Mesendoderm (in vitro differentiated cells): ENCODE results near the gene TIAM1.
A peak's percentile ranks its signal among the peaks of the same experiment; 100 is the strongest.

Source experiments
- DNase-seq: peaks from one replicate; pipeline ENCODE4 v3.0.0; 2013
- H2AK5ac ChIP-seq: 2 replicates; pipeline ENCODE4 v1.6.1; 2013; ENCODE audit warnings: low read length, inconsistent platforms
- H2BK120ac ChIP-seq: 2 replicates; pipeline ENCODE4 v1.6.1; 2013; ENCODE audit warnings: low read depth, mild to moderate bottlenecking, low read length, moderate library complexity, mixed read lengths
- H2BK15ac ChIP-seq: replicated peaks from 2 replicates; pipeline ENCODE4 v1.6.1; 2013; ENCODE audit warnings: low read depth, mild to moderate bottlenecking, moderate library complexity
- H2BK5ac ChIP-seq: 2 replicates; pipeline ENCODE4 v1.6.1; 2013; ENCODE audit warnings: low read length, inconsistent platforms
- H3K18ac ChIP-seq: 2 replicates; pipeline ENCODE4 v1.6.1; 2013; ENCODE audit warnings: mild to moderate bottlenecking, low read length, mixed read lengths
- H3K23ac ChIP-seq: one replicate; pipeline ENCODE4 v1.6.1; 2013; ENCODE audit warnings: low read length
- H3K27ac ChIP-seq: 2 replicates; pipeline ENCODE4 v1.5.1; 2013; ENCODE audit warnings: low read depth, mild to moderate bottlenecking, inconsistent platforms, low read length, moderate library complexity
- H3K27me3 ChIP-seq: 2 replicates; pipeline ENCODE4 v1.6.1; 2013; ENCODE audit warnings: low read length, control low read depth, mild to moderate bottlenecking, inconsistent platforms; ENCODE audit not compliant: insufficient read depth, poor library complexity
- H3K36me3 ChIP-seq: 2 replicates; pipeline ENCODE4 v1.6.1; 2013; ENCODE audit warnings: low read length, inconsistent platforms; ENCODE audit not compliant: control insufficient read depth, insufficient read depth
- H3K4ac ChIP-seq: one replicate; pipeline ENCODE4 v1.6.1; 2013; ENCODE audit warnings: low read depth, mild to moderate bottlenecking, low read length, moderate library complexity
- H3K4me1 ChIP-seq: 2 replicates; pipeline ENCODE4 v1.6.1; 2013; ENCODE audit warnings: low read depth, low read length, inconsistent platforms; ENCODE audit not compliant: control insufficient read depth
- H3K4me2 ChIP-seq: 2 replicates; pipeline ENCODE4 v1.6.1; 2013; ENCODE audit warnings: low read length
- H3K4me3 ChIP-seq: 2 replicates; pipeline ENCODE4 v1.5.1; 2013; ENCODE audit warnings: mild to moderate bottlenecking, low read length
- H3K56ac ChIP-seq: one replicate; pipeline ENCODE4 v1.6.1; 2013; ENCODE audit warnings: low read length
- H3K79me1 ChIP-seq: 2 replicates; pipeline ENCODE4 v1.6.1; 2013; ENCODE audit warnings: low read length, inconsistent platforms
- H3K79me2 ChIP-seq: 2 replicates; pipeline ENCODE4 v1.6.1; 2013; ENCODE audit warnings: mild to moderate bottlenecking, low read length; ENCODE audit not compliant: control insufficient read depth, insufficient read depth
- H3K9ac ChIP-seq: 2 replicates; pipeline ENCODE4 v1.6.1; 2013; ENCODE audit warnings: low read length, inconsistent platforms
- H4K5ac ChIP-seq: one replicate; pipeline ENCODE4 v1.6.1; 2013; ENCODE audit warnings: low read length
- H4K8ac ChIP-seq: one replicate; pipeline ENCODE4 v1.6.1; 2013; ENCODE audit warnings: low read depth, mild to moderate bottlenecking, control low read depth, low read length, moderate library complexity
- WGBS: extraction: QIAGEN DNeasy Blood & Tissue Kit; methylation state at CpG from one replicate; pipeline ENCODE4 v1.1.7; 2013; ENCODE audit warnings: low lambda C conversion rate, missing lambda C conversion rate; ENCODE audit not compliant: insufficient coverage; ENCODE audit errors: extremely low coverage; 5-methylcytosine and 5-hydroxymethylcytosine counted together

Gene TIAM1

GRCh38 chr21:31140676-31141075, 203.4 kb downstream of the TIAM1 start:
- no peak overlapping the region for H3K23ac ChIP-seq
- H3K4me1 ChIP-seq, result no peaks in the 10 kb centered on the region
- no peak overlapping the region for H2BK120ac ChIP-seq
- H3K4me2 ChIP-seq, result no peak overlapping the region
- no peak overlapping the region for H3K4me3 ChIP-seq
- H2BK5ac ChIP-seq, result no peak overlapping the region
- H3K18ac ChIP-seq, result no peak overlapping the region
- no peak overlapping the region for H3K56ac ChIP-seq
- no peak overlapping the region for H2AK5ac ChIP-seq
- no peak overlapping the region for H3K27ac ChIP-seq
- H3K36me3 ChIP-seq, result no peaks in the 10 kb centered on the region
- no peak overlapping the region for H3K4ac ChIP-seq
- H2BK15ac ChIP-seq, result no peak overlapping the region
- H3K79me1 ChIP-seq, result no peaks in the 10 kb centered on the region
- H3K27me3 ChIP-seq, result no peaks in the 10 kb centered on the region
- no peak overlapping the region for H4K5ac ChIP-seq
- no peak for DNase-seq
- H3K9ac ChIP-seq, result no peak overlapping the region
- H4K8ac ChIP-seq, result no peak overlapping the region
- no peaks in the 10 kb centered on the region for H3K79me2 ChIP-seq

- H3K4ac ChIP-seq, result no peak overlapping the region
- H3K4me3 ChIP-seq, result no peak overlapping the region
Observed at GRCh38 chr21:31140025-31140424, 204.0 kb downstream of the TIAM1 start.

GRCh38 chr21:31137960-31138359, 206.1 kb downstream of the TIAM1 start:
- peak overlapping the region; percentile 64 for H3K18ac ChIP-seq
- H3K79me2 ChIP-seq, result no peaks in the 10 kb centered on the region
- no peak overlapping the region for H4K8ac ChIP-seq
- H3K27ac ChIP-seq, result no peak overlapping the region
- H3K23ac ChIP-seq, result no peak overlapping the region
- no peak overlapping the region for H3K9ac ChIP-seq
- H3K27me3 ChIP-seq, result no peaks in the 10 kb centered on the region
- no peaks in the 10 kb centered on the region for H3K79me1 ChIP-seq
- no peak overlapping the region for H3K4ac ChIP-seq
- H2BK120ac ChIP-seq, result no peak overlapping the region
- no peak overlapping the region for H3K4me2 ChIP-seq
- H2BK15ac ChIP-seq, result no peak overlapping the region
- H3K4me1 ChIP-seq, result no peaks in the 10 kb centered on the region
- H3K36me3 ChIP-seq, result no peaks in the 10 kb centered on the region
- WGBS, result no CpG with 5 or more reads among the region's 1 CpG
- no peak overlapping the region for H4K5ac ChIP-seq
- H2BK5ac ChIP-seq, result no peak overlapping the region
- no peak overlapping the region for H3K4me3 ChIP-seq
- no peak overlapping the region for H3K56ac ChIP-seq
- no peak overlapping the region for H2AK5ac ChIP-seq
- no peak for DNase-seq

More at GRCh38 chr21:31140025-31140424, 204.0 kb downstream of the TIAM1 start:
- Histone ChIP-seq H4K8ac (no peak overlapping the region), H3K27me3 (no peaks in the 10 kb centered on the region), H3K9ac (no peak overlapping the region), H2BK15ac (no peak overlapping the region), H4K5ac (no peak overlapping the region), H2BK5ac (no peak overlapping the region), H3K79me1 (no peaks in the 10 kb centered on the region), H3K23ac (no peak overlapping the region), H3K18ac (no peak overlapping the region), H3K79me2 (no peaks in the 10 kb centered on the region), H3K27ac (no peak overlapping the region), H3K36me3 (no peaks in the 10 kb centered on the region), H3K4me1 (no peaks in the 10 kb centered on the region), H2AK5ac (no peak overlapping the region), H2BK120ac (no peak overlapping the region), H3K56ac (no peak overlapping the region), H3K4me2 (no peak overlapping the region)
- DNase-seq, result no peak
- no CpG with 5 or more reads among the region's 1 CpG for WGBS

GRCh38 chr21:31136891-31137290, 207.2 kb downstream of the TIAM1 start:
- no peak for DNase-seq
- no peaks in the 10 kb centered on the region for H3K36me3 ChIP-seq
- WGBS, result no CpG with 5 or more reads among the region's 12 CpGs

GRCh38 chr21:31135531-31136184, 208.4 kb downstream of the TIAM1 start:
- Histone ChIP-seq H3K4me2 (no peak overlapping the region), H4K5ac (no peak overlapping the region), H2BK15ac (no peak overlapping the region), H3K9ac (no peak overlapping the region), H3K23ac (no peak overlapping the region), H3K56ac (no peak overlapping the region), H2BK120ac (no peak overlapping the region), H3K4ac (no peak overlapping the region), H3K4me1 (no peaks in the 10 kb centered on the region), H4K8ac (no peak overlapping the region), H3K4me3 (no peak overlapping the region), H3K79me1 (no peaks in the 10 kb centered on the region), H3K36me3 (no peaks in the 10 kb centered on the region), H3K79me2 (no peaks in the 10 kb centered on the region), H3K27me3 (no peaks in the 10 kb centered on the region), H3K27ac (no peak overlapping the region), H2BK5ac (no peak overlapping the region), H2AK5ac (no peak overlapping the region), H3K18ac (no peak overlapping the region)
- no peak for DNase-seq
- no CpG with 5 or more reads among the region's 12 CpGs for WGBS

More at GRCh38 chr21:31136891-31137290, 207.2 kb downstream of the TIAM1 start:
- no peaks in the 10 kb centered on the region for H3K79me1 ChIP-seq
- H4K8ac ChIP-seq, result no peak overlapping the region
- no peak overlapping the region for H4K5ac ChIP-seq
- no peaks in the 10 kb centered on the region for H3K79me2 ChIP-seq
- no peak overlapping the region for H3K4ac ChIP-seq
- no peak overlapping the region for H3K18ac ChIP-seq
- H3K4me2 ChIP-seq, result no peak overlapping the region
- no peaks in the 10 kb centered on the region for H3K4me1 ChIP-seq
- H3K27me3 ChIP-seq, result no peaks in the 10 kb centered on the region
- no peak overlapping the region for H3K23ac ChIP-seq
- H3K9ac ChIP-seq, result no peak overlapping the region
- no peak overlapping the region for H3K27ac ChIP-seq
- no peak overlapping the region for H2BK15ac ChIP-seq
- no peak overlapping the region for H3K4me3 ChIP-seq
- H2AK5ac ChIP-seq, result no peak overlapping the region
- no peak overlapping the region for H2BK5ac ChIP-seq
- H2BK120ac ChIP-seq, result no peak overlapping the region
- H3K56ac ChIP-seq, result no peak overlapping the region

- H2BK5ac ChIP-seq, result no peak overlapping the region
- H3K27ac ChIP-seq, result no peak overlapping the region
- H3K4me1 ChIP-seq, result no peaks in the 10 kb centered on the region
- H3K4me2 ChIP-seq, result no peak overlapping the region
- no peak overlapping the region for H2BK15ac ChIP-seq
- H3K36me3 ChIP-seq, result no peaks in the 10 kb centered on the region
- no peaks in the 10 kb centered on the region for H3K79me2 ChIP-seq
- H4K5ac ChIP-seq, result no peak overlapping the region
- H3K56ac ChIP-seq, result no peak overlapping the region
- H3K23ac ChIP-seq, result no peak overlapping the region
- H3K79me1 ChIP-seq, result no peaks in the 10 kb centered on the region
- H3K27me3 ChIP-seq, result no peaks in the 10 kb centered on the region
- no peak for DNase-seq
- no peak overlapping the region for H3K18ac ChIP-seq
- no peak overlapping the region for H4K8ac ChIP-seq
- H3K9ac ChIP-seq, result no peak overlapping the region
- WGBS, result no CpG with 5 or more reads among the region's 7 CpGs
- no peak overlapping the region for H2BK120ac ChIP-seq
- no peak overlapping the region for H3K4me3 ChIP-seq
- H2AK5ac ChIP-seq, result no peak overlapping the region
- H3K4ac ChIP-seq, result no peak overlapping the region
Observed at GRCh38 chr21:31133243-31133830, 210.7 kb downstream of the TIAM1 start.
